Spleen (tissue), 11 donors: ENCODE results near the gene SUMO4. TPM values are rescaled to one million over a fixed set of nuclear protein-coding genes. Genes with fewer than 3 reads are reported as not detected.

Experiments used
- DNase-seq: peaks from one replicate; pipeline ENCODE4 v3.0.0-alpha.2; 2020
- H3K27ac ChIP-seq, 8 donors: fragments of 200-600 bp; sonication (generic) in 7 of 8; 1 replicate in 4 of 8; 2 replicates in 4 of 8; pipeline versions ENCODE4 v1.5.0 to v1.8.0; 2016 to 2021; ENCODE audit warnings: inconsistent platforms in 4 of 8, mild to moderate bottlenecking in 4 of 8, moderate library complexity in 1 of 8
- H3K27me3 ChIP-seq, 7 donors: fragments of 200-600 bp; sonication (generic) in 6 of 7; replicated peaks in 1 of 7; 1 replicate in 4 of 7; 2 replicates in 3 of 7; pipeline versions ENCODE4 v1.5.0 to v1.8.0; 2016 to 2021; ENCODE audit warnings: inconsistent platforms in 3 of 7, mild to moderate bottlenecking in 1 of 7
- H3K36me3 ChIP-seq, 6 donors: fragments of 200-600 bp; sonication (generic) in 5 of 6; 1 replicate in 4 of 6; 2 replicates in 2 of 6; pipeline versions ENCODE4 v1.5.0 to v1.8.0; 2016 to 2021; ENCODE audit warnings: inconsistent platforms in 2 of 6
- H3K4me1 ChIP-seq, 6 donors: fragments of 200-600 bp; sonication (generic) in 5 of 6; 1 replicate in 3 of 6; 2 replicates in 3 of 6; pipeline versions ENCODE4 v1.5.0 to v1.8.0; 2016 to 2021; ENCODE audit warnings: inconsistent platforms in 3 of 6
- H3K4me3 ChIP-seq, 8 donors: fragments of 200-600 bp; sonication (generic) in 7 of 8; 1 replicate in 4 of 8; 2 replicates in 4 of 8; pipeline versions ENCODE4 v1.5.0 to v1.8.0; 2016 to 2021; ENCODE audit warnings: inconsistent platforms in 4 of 8, mild to moderate bottlenecking in 4 of 8, moderate library complexity in 2 of 8
- H3K9me3 ChIP-seq, 8 donors: fragments of 200-600 bp; sonication (generic) in 7 of 8; 1 replicate in 4 of 8; 2 replicates in 4 of 8; pipeline versions ENCODE4 v1.5.0 to v1.8.0; 2016 to 2021; ENCODE audit warnings: inconsistent platforms in 4 of 8
- POLR2A ChIP-seq, 3 donors: fragments of 450-650 bp; IDR thresholded peaks; one replicate each; pipeline ENCODE4 v1.5.1; 2017; ENCODE audit warnings: antibody characterized with exemption in 3 of 3, mild to moderate bottlenecking in 1 of 3
- POLR2AphosphoS5 ChIP-seq, 3 donors: sonication (generic); formaldehyde crosslinking; IDR thresholded peaks; one replicate each; pipeline ENCODE4 v1.5.1; 2017; ENCODE audit warnings: antibody characterized with exemption in 3 of 3
- WGBS, 5 donors: extraction: QIAGEN DNeasy Blood & Tissue Kit in 3 of 5; methylation state at CpG; one replicate each; pipeline versions ENCODE4 v1.1.5 to v1.1.7; 2013 to 2018; 5-methylcytosine and 5-hydroxymethylcytosine counted together
- intact Hi-C: fragments of 100-400 bp; cut with DNase I; formaldehyde crosslinking; loops from one replicate; pipeline ENCODE4 v1.15.0; 2023; ENCODE audit warnings: low total_unique reads
- polyA plus RNA-seq, 3 donors: library from polyadenylated mRNA; stranded (reverse); fragments of 200-250 nt; gene quantifications; one replicate each; pipeline ENCODE4 v1.2.1, GENCODE V29; 2013
- total RNA-seq, 7 donors: library from RNA; depleted of rRNA in 3 of 7; stranded (reverse); fragments of >200 nt in 3 of 7; fragmentation: NEBNext Ultra II Directional in 4 of 7; extraction: Animal tissue kit (Norgen Biotek cat#: 25700) in 4 of 7; gene quantifications; one replicate each; pipeline versions ENCODE4 v1.1.0 to v1.2.1, GENCODE V29; 2016 to 2021
- TF ChIP-seq, protein P1 (sequence below), 11 experiments: fragments of 200-600 bp in 7 of 11; fragments of 450-650 bp in 4 of 11; sonication (generic) in 4 of 11; IDR thresholded peaks in 8 of 11; conservative IDR thresholded peaks in 3 of 11; 1 replicate in 7 of 11; 2 replicates in 4 of 11; pipeline versions ENCODE4 v1.4.0 to v1.8.0; 2016 to 2021; ENCODE audit warnings: antibody characterized with exemption in 11 of 11, inconsistent platforms in 4 of 11, mild to moderate bottlenecking in 1 of 11
- donor health status: healthy with polysubstance abuse.
- donor health status: DM: no; HTN: no; CAD: no; lungs with moderate emphysema.
- donor health status: DM: no; HTN: no; CAD: no.
- donor health status: Bipolar disorder and iron deficiency.
- donor health status: healthy.
- donor health status: DM: no; HTN: no; CAD: no.
- donor health status: DM: yes; HTN: yes; CAD: no.

SUMO4 gene
- total and polyA plus RNA-seq, 10 donors: 0.16 to 19.7 (median 6.3) TPM; not detected in 2

DNA sequence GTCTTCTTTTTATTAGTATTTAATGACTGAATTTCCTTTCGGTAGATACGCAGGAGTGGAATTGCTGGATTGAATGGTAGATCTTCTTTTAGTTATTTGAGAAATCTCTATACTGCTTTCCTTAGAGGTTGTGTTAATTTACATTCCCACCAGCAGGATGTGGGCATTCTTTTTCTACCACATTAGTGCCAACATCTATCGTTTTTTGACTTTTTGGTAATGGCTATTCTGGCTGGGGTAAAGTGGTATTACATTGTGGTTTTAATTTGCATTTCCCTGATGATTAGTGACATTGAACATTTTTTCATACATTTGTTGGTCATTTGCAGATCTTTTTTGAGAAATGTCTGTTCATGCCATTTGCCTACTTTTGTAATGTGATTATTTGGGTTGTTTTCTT is 37.1 kb downstream of the SUMO4 start:
- no peak for DNase-seq
- no peaks in the 10 kb centered on the region for H3K9me3 ChIP-seq
- WGBS, 5 donors: 69 to 78% (median 74%) methylated on average over 3 of the region's 3 CpGs
- no peak overlapping the region for H3K27ac ChIP-seq
- no peak overlapping the region for H3K4me3 ChIP-seq
- H3K36me3 ChIP-seq: no peaks in the 10 kb centered on the region
- TF ChIP-seq, protein P1, sequence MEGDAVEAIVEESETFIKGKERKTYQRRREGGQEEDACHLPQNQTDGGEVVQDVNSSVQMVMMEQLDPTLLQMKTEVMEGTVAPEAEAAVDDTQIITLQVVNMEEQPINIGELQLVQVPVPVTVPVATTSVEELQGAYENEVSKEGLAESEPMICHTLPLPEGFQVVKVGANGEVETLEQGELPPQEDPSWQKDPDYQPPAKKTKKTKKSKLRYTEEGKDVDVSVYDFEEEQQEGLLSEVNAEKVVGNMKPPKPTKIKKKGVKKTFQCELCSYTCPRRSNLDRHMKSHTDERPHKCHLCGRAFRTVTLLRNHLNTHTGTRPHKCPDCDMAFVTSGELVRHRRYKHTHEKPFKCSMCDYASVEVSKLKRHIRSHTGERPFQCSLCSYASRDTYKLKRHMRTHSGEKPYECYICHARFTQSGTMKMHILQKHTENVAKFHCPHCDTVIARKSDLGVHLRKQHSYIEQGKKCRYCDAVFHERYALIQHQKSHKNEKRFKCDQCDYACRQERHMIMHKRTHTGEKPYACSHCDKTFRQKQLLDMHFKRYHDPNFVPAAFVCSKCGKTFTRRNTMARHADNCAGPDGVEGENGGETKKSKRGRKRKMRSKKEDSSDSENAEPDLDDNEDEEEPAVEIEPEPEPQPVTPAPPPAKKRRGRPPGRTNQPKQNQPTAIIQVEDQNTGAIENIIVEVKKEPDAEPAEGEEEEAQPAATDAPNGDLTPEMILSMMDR (IDR thresholded peaks at IDR 0.05 in 8 of 11, conservative IDR thresholded peaks at IDR 0.05 in 3 of 11): no peak
- peaks cover 0 to 7% (median 1%) of the 10 kb centered on the region in 6 donors for H3K4me1 ChIP-seq
- intact Hi-C loops: loop anchor here (5.0 to 10.0 kb wide), 2 partner anchors 78 to 405 kb away; no protein-coding TSS in a partner anchor
- no peaks in the 10 kb centered on the region for H3K27me3 ChIP-seq

DNA sequence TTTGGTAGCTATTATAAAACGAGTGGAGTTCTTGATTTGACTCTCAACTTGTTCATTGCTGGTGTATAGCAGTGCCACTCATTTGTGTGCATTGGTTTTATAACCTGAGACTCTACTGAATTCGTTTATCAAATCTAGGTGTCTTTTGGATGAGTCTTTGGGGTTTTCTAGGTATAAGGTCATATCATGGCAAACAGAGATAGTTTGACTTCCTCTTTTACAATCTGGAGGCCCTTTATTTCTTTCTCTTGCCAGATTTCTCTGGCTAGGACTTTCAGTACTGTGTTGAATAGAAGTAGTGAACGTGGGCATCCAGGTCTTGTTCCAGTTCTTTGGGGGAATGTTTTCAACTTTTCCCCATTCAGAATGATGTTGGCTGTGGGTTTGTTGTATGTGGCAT is 38.8 kb downstream of the SUMO4 start:
- 53 to 77% (median 57%) methylated on average over 3 of the region's 3 CpGs for WGBS, 5 donors
- Histone ChIP-seq H3K27me3 (no peaks in the 10 kb centered on the region), H3K4me3 (no peak overlapping the region), H3K4me1 (peaks cover 0 to 7% (median 0%) of the 10 kb centered on the region in 6 donors), H3K27ac (no peak overlapping the region), H3K9me3 (no peaks in the 10 kb centered on the region), H3K36me3 (no peaks in the 10 kb centered on the region)
- TF ChIP-seq POLR2AphosphoS5 (IDR thresholded peaks at IDR 0.05) (no peak), POLR2A (IDR thresholded peaks at IDR 0.05) (no peak)
- TF ChIP-seq, protein P1 (IDR thresholded peaks at IDR 0.05 in 8 of 11, conservative IDR thresholded peaks at IDR 0.05 in 3 of 11): no peak
- intact Hi-C loops: loop anchor here (5.0 to 10.0 kb wide), 2 partner anchors 76 to 407 kb away; no protein-coding TSS in a partner anchor
- DNase-seq: no peak

DNA sequence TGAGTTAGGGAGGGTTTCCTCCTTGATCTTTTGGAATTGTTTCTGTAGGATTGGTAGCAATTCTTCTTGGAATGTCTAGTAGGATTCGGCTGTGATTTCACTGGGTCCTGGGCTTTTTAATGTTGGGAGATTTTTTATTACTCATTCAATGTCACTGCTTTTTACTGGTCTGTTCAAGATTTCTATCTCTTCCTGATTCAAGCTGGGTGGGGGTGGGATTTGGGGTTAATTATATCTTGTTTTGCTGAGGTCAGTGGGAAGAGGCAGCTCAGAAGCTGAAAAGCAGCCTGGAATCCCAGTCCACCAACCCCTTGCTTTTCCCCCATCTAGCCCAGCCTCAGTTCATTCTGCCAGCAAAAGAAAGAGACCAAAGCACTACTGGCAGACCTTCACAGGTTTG is 39.6 kb downstream of the SUMO4 start:
- 92 to 100% (median 95%) methylated on average over 1 of the region's 1 CpG for WGBS, 5 donors

More for the DNA sequence above, 39.6 kb downstream of the SUMO4 start:
- no peaks in the 10 kb centered on the region for H3K27me3 ChIP-seq
- intact Hi-C loops: loop anchor here (5.0 to 10.0 kb wide), 2 partner anchors 75 to 407 kb away; no protein-coding TSS in a partner anchor
- no peaks in the 10 kb centered on the region for H3K9me3 ChIP-seq
- no peak for DNase-seq
- TF ChIP-seq POLR2A (IDR thresholded peaks at IDR 0.05) (no peak), POLR2AphosphoS5 (IDR thresholded peaks at IDR 0.05) (no peak)
- TF ChIP-seq, protein P1 (IDR thresholded peaks at IDR 0.05 in 8 of 11, conservative IDR thresholded peaks at IDR 0.05 in 3 of 11): no peak
- H3K27ac ChIP-seq: no peak overlapping the region
- H3K4me1 ChIP-seq: peaks cover 0 to 7% (median 0%) of the 10 kb centered on the region in 6 donors
- no peaks in the 10 kb centered on the region for H3K36me3 ChIP-seq
- no peak overlapping the region for H3K4me3 ChIP-seq
